Measurements from ENCODE around the gene DPP9. TPM values are rescaled to one million over a fixed set of nuclear protein-coding genes. Genes with fewer than 3 reads are reported as not detected.
"Not testable (repeated sequence)": the region's sequence is repeated elsewhere in the genome, so short reads cannot be mapped to it uniquely, and the experiment has no call there.

DPP9 gene
- total RNA-seq (2014; rRNA removed; shearing (Covaris generic)): 27.7 and 47.5 TPM in 2 replicates

GRCh38 chr19:4723595-4724514, at the start of gene DPP9:
TSS of gene DPP9 (minus strand) at chr19:4723842. CDS start at chr19:4719906, 3,936 bp downstream.
- peak; percentile 97 for DNase-seq (ENCODE audit: low spot score)

GRCh38 chr19:4773047-4773640, 49.5 kb upstream of the DPP9 start:
- no peak for DNase-seq (ENCODE audit: low spot score)

DNA sequence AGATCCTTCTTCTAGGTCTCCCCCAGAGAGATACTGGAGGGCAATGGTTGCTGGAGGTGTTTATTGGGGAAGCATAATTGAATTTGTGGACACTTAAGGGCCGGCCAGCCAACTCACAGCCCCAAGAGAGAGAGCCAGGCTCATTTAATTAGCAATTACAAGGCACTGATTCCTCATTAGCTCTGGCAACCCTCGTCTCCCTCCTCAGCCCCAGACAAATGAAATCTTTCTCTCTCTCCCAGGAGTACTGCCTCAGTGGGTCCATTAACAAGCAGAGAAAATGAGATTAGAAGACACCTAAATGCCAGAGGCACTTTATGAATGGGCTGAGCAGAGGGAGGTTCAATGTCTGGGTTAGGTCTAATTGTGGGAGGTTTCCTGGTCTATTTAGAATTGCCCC, 48.9 kb upstream of the DPP9 start:
- no peak for DNase-seq (ENCODE audit: low spot score)

GRCh38 chr19:4768934-4769777, 45.5 kb upstream of the DPP9 start:
- peak; percentile 72 for DNase-seq (ENCODE audit: low spot score)

GRCh38 chr19:4764393-4764660, 40.7 kb upstream of the DPP9 start:
- DNase-seq (ENCODE audit: low spot score): no peak

GRCh38 chr19:4763021-4763420, 39.4 kb upstream of the DPP9 start:
- no peak for DNase-seq (ENCODE audit: low spot score)

GRCh38 chr19:4760285-4760650, 36.6 kb upstream of the DPP9 start:
- DNase-seq (ENCODE audit: low spot score): no peak

DNA sequence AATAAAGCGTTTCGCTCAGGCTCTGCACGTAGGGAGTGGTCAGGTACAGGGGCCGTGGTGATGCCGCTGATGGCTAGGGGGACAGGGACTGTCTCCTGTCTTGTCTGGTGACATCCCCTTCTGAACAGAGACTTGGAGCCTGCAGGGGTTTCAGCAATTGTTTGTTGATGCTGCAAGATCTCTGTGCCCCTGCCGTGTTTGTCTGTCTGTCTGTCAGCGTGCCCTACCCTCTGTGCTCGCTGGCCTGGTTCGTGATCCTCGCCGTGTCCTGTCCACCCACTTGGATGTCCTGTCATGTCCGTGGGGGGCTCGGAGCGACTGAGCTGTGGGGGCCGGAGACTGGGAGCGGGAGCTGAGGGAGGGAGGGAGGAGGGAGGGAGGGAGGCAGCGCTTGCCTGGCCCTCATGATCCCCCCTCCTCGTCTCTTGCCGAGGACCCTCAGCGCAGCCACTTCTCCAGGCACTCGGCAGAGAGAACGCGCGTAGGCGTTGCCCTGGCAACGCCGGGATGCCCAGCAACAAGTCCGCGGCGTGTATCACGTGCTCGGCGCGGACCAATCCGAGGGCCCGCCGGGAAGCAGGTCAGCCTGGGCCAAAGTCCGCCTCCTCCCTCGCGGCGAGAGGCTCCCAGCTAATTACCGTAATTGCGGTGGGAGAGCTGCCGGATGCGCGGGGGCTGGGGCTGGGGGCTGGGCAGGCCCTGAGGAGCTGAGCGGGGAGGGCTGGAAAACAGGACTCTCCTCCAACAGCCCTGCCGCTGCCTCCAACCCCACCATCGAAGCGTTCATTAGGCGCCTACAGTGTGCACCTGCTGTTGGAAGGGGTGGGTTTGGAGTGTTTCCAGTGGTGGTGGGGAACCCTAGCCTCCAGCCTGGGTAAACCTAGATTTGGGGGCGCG, 36.0 kb upstream of the DPP9 start:
- DNase-seq (ENCODE audit: low spot score): peak; percentile 86

DNA sequence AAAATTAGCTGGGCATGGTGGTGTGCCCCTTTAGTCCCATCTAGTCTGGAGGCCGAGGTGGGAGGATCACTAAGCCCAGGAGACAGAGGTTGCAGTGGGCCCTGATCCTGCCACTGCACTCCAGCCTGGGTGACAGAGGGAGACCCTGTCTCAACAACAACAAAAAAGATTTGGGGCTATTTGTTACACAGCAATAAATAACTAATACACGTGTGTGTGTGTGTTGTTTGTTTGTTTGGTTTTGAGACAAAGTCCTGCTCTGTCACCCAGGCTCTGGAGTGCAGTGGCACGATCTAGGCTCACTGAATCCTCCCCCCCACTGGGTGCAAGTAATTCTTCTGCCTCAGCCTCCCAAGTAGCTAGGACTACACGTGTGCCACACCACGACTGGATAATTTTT, 35.0 kb upstream of the DPP9 start:
- no peak for DNase-seq (ENCODE audit: low spot score)

DNA sequence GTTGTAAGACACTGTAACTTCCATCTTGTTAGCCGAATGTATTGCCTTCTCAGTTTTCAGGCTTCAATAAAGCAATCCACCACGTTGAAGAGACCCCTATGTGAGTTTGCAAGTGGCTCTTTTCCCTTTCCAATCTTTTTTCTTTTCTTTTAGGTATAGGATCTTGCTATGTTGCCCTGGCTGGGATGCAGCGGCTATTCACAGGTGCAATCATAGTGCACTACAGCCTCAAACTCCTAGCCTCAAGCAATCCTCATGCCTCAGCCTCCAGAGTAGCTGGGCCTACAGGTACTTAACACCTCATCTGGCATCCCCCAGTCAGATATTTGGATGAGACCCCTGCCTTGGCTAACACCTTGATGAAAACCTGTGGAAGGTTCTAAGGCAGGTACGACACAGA, 34.4 kb upstream of the DPP9 start:
- no peak for DNase-seq (ENCODE audit: low spot score)

DNA sequence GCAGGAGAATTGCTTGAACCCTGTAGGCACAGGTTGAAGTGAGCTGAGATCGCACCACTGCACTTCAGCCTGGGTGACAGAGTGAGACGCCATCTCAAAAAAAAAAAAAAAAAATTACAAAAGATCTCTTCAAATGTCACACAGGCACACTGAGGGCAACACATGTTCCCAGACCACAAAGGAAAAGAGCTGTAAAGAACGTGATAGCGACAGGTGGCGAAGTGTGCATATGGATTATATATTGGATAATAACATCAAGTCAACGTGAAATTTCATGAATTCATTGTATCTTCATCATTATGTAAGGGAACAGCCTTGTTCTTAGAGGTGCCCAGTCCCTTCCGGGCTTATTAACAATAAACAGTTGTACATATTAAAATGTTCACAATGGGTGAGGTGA, 31.8 kb upstream of the DPP9 start:
- DNase-seq (ENCODE audit: low spot score): no peak

- no peak for DNase-seq (ENCODE audit: low spot score)
Measured at GRCh38 chr19:4754248-4754647, 30.6 kb upstream of the DPP9 start.

DNA sequence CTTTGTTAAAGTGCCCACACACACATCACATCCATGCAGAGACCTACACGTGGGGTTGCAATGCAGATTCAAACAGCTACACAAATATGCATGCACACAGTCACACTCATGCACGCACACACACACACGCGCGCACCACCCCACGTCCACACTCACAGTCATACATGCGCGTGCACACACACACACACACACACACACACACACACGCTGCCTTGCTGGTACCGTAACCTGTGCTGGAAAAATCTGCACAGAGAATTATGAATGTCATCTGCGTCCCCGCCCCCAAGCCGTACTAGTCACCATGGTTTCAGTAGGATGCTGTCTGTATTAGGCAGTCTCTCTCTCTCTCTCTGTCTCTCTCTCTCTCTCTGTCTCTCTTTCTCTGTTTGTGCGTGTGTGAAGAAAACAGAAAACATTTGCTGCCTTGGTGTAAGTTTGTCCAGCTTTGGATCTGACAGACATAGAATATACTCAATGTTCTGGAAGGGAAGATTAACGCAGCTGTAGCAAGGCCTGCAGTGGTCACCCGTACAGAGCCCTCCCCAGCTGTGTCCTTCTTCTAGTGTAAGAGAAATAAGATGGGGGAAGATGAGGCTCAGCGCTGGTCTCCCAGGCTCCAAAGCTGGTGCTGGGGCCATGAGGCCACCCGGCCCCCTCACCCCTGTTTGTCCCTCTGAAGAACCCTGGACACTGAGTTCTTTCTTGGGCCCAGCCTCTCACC, 26.4 kb upstream of the DPP9 start:
- DNase-seq (ENCODE audit: low spot score): no peak

DNA sequence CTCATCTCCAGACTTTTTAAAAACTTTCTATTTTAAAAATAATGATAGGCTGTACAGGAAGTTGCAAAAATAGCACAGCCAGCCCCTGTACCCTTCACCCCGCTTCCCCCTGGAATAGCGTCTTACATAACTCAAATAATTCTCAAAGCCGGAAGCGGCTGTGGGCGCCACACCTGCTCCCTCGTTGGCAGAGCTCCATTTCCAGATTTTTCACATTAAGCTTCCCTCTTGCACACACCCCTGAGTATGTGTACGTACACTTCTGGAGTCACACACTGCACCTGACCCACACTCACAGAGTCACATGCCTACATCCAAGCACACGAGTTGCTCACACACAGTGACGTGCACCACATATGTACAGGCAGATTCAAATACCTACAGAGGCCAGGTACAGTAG, 24.9 kb upstream of the DPP9 start:
- DNase-seq (ENCODE audit: low spot score): no peak

- DNase-seq (ENCODE audit: low spot score): no peak
Measured at GRCh38 chr19:4748185-4748584, 24.5 kb upstream of the DPP9 start.

GRCh38 chr19:4745986-4746385, 22.3 kb upstream of the DPP9 start:
- DNase-seq (ENCODE audit: low spot score): no peak

DNA sequence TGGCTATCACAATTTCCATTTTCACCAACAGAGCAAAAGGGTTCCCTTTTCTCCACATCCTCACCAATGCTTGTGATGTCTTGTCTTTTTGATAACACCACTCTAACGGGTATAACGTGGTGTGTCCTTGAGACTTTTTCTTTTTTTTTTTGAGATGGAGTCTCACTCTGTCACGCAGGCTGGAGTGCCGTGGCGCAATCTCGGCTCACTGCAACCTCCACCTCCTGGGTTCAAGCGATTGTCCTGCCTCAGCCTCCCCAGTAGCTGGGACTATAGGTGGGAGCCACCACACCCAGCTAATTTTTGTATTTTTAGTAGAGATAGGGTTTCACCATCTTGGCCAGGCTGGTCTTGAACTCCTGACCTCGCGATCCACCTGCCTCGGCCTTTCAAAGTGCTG, 21.5 kb upstream of the DPP9 start:
- not testable (repeated sequence) for DNase-seq (ENCODE audit: low spot score)

- peak; percentile 61 for DNase-seq (ENCODE audit: low spot score)
Measured at GRCh38 chr19:4744451-4745174, 21.0 kb upstream of the DPP9 start.

DNA sequence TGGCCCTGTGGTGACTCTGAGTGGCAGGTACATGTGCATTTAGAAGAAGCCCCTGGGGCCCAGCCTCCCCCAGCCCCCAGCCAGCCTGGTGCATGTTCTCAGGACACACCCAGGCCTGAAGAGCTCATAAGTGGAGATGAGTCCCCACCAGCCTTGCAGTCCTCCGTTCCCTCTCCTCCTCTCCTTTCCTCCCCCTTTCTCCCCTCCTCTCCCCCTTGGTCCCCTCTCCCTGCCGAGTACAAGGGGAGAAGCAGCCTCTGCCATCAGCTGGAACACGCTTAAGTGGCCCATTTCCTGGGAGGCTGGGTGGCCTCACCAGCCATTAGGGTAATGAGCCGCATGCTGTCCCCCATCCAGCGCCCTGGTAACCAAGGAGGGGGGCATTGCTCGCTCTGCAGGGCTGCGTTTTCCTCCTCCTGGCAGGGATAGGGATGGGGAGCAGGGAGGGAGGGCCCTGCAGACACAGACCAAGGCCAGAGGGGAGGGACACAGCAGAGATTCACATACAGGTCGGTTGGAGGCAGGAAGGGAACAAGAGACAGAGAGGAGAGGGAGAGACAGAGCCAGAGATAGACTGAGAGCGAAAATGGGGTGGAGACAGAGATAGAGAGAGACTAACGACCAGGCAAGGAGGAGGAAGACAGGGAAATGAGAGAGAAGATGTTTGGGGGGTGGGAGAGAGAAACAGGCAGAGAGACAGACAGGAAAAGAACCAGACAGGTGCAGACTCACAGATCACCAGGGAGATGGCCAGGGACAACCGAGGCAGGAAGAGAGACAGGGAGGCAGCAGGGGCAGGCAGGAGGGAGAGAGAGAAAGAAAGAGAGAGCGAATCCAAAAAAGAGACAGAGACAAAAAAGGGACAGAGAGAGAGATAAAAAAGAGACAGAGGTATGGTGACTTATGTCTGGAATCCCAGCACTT, 19.3 kb upstream of the DPP9 start:
- DNase-seq (ENCODE audit: low spot score): no peak
